ENCODE results near the gene GSTA3. TPM values are rescaled to one million over a fixed set of nuclear protein-coding genes. Genes with fewer than 3 reads are reported as not detected.
A peak's percentile ranks its signal among the peaks of the same experiment; 100 is the strongest.
"Not testable (repeated sequence)": the region's sequence is repeated elsewhere in the genome, so short reads cannot be mapped to it uniquely, and the experiment has no call there.

The GSTA3 gene
- total RNA-seq, 2 experiments from 2014 or later, result not detected

DNA sequence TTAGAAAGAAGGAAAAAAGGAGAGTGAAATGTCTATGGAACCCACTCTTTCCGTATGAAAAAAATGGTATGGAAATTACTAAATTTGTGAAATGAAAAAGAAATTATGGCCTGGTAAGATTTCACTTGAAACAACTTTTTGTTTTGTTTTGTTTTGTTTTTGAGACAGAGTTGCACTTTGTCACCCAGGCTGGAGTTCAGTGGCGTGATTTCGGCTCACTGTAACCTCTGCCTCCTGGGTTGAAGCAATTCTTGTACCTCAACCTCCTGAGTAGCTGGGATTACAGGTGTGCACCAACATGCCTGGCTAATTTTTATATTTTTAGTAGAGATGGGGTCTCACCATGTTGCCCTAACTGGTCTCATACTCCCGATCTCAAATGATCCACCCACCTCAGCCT lies 51.1 kb downstream of the GSTA3 start:
- Mint-ChIP-seq H3K27me3 (peaks cover 39% of the 10 kb centered on the region), H3K27ac (no peak overlapping the region), H3K4me3 (no peak overlapping the region), H3K36me3 (ENCODE audit: low read depth) (no peaks in the 10 kb centered on the region), H3K9me3 (no peaks in the 10 kb centered on the region), H3K4me1 (ENCODE audit: low read depth) (no peaks in the 10 kb centered on the region)
- DNase-seq, result no peak
- intact Hi-C loops (cut with micrococcal nuclease), result no loop called here
- CTCF ChIA-PET, result no interaction called here
- ATAC-seq, result no peak
- POLR2A ChIA-PET, result no interaction called here
- TF ChIP-seq, protein P1, sequence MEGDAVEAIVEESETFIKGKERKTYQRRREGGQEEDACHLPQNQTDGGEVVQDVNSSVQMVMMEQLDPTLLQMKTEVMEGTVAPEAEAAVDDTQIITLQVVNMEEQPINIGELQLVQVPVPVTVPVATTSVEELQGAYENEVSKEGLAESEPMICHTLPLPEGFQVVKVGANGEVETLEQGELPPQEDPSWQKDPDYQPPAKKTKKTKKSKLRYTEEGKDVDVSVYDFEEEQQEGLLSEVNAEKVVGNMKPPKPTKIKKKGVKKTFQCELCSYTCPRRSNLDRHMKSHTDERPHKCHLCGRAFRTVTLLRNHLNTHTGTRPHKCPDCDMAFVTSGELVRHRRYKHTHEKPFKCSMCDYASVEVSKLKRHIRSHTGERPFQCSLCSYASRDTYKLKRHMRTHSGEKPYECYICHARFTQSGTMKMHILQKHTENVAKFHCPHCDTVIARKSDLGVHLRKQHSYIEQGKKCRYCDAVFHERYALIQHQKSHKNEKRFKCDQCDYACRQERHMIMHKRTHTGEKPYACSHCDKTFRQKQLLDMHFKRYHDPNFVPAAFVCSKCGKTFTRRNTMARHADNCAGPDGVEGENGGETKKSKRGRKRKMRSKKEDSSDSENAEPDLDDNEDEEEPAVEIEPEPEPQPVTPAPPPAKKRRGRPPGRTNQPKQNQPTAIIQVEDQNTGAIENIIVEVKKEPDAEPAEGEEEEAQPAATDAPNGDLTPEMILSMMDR (IDR thresholded peaks at IDR 0.05), result no peak

DNA sequence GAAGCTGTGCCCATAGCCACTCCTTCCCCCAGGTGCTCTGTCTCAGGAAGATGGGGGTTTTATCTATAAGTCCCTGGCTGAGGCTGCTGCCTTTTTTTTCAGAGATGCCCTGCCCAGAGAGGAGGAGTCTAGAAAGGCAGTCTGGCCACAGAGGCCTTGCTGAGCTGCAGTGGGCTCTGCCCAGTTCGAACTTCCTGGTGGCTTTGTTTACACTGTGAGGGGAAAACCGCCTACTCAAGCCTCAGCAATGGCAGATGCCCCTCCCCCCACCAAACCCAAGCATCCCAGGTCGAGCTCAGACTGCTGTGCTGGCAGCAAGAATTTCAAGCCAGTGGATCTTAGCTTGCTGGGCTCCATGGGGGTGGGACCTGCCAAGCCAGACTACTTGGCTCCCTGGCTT lies 53.4 kb downstream of the GSTA3 start:
- DNase-seq, result peak; percentile 6
- POLR2A ChIA-PET; ATAC-seq; H3K4me3 Mint-ChIP-seq; H3K4me1 Mint-ChIP-seq (ENCODE audit: low read depth); intact Hi-C loops (cut with micrococcal nuclease); H3K36me3 Mint-ChIP-seq (ENCODE audit: low read depth); H3K27ac Mint-ChIP-seq; H3K9me3 Mint-ChIP-seq: not testable (repeated sequence)
- peaks cover 38% of the 10 kb centered on the region for H3K27me3 Mint-ChIP-seq
- CTCF ChIA-PET, result interaction anchor here (1.0 kb wide), 1 partner anchor 15 kb away, joined by 3 read pairs; no protein-coding TSS in a partner anchor

DNA sequence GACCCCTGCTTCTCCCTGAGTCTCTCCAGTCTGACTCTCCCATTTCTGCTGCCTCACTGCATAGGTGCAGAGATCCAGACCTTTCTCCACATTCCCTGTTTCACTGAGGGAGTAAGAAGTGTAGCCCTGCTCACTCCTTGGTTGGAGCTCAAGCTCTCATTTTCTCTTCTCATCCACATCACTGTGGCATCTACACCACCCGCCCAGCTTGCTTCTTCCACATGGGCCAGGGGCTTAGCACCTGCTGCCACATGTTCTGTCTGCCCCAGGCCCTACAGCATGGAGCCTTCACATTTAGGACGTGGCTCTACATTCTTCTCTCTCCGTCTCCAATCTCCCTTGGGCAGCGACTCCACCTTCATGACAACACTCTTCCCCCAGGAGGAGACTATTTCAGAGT lies 60.4 kb downstream of the GSTA3 start:
- H3K27me3 Mint-ChIP-seq, result peaks cover 13% of the 10 kb centered on the region
- H3K36me3 Mint-ChIP-seq (ENCODE audit: low read depth), result no peaks in the 10 kb centered on the region
- no peak overlapping the region for H3K4me3 Mint-ChIP-seq
- H3K9me3 Mint-ChIP-seq, result no peaks in the 10 kb centered on the region
- DNase-seq (no peak), ATAC-seq (no peak)
- H3K4me1 Mint-ChIP-seq (ENCODE audit: low read depth), result no peaks in the 10 kb centered on the region
- POLR2A ChIA-PET, result no interaction called here
- CTCF ChIA-PET, result no interaction called here
- H3K27ac Mint-ChIP-seq, result no peak overlapping the region
- TF ChIP-seq, protein P1 (IDR thresholded peaks at IDR 0.05), result no peak
- intact Hi-C loops (cut with micrococcal nuclease), result no loop called here

Other genes with a start within 250 kb of the GSTA3 start
- gene TMEM14A, start 238.6 kb downstream of the GSTA3 start, total RNA-seq, result 10 to 100 TPM; 13.4 to 15.1 TPM
- gene GSTA2, start 146.2 kb downstream of the GSTA3 start, total RNA-seq, result not detected
- gene GSTA1, start 105.9 kb downstream of the GSTA3 start, total RNA-seq, result not detected
- not detected for gene GSTA5, start 68.9 kb downstream of the GSTA3 start, total RNA-seq
- gene GSTA4, start 85.6 kb upstream of the GSTA3 start, total RNA-seq, result 10 to 100 TPM; 13.1 to 14.1 TPM
- gene CILK1, start 152.1 kb upstream of the GSTA3 start, total RNA-seq, result 1 to 10 TPM; 6.2 to 6.6 TPM
- gene FBXO9, start 155.7 kb upstream of the GSTA3 start, total RNA-seq, result 10 to 100 TPM; 40.8 to 41.6 TPM
- not detected for gene GCM1, start 239.1 kb upstream of the GSTA3 start, total RNA-seq